DND-41 (cell line): Measurements from ENCODE around the gene SLC48A1.

Source experiments
- CTCF ChIP-seq: IDR thresholded peaks from 2 replicates; pipeline ENCODE4 v1.5.1; 2012; ENCODE audit warnings: borderline replicate concordance, low read length, moderate library complexity, mild to moderate bottlenecking; ENCODE audit not compliant: poor library complexity, severe bottlenecking; ENCODE audit errors: extremely low read depth
- EZH2 ChIP-seq: IDR thresholded peaks from 3 replicates; pipeline ENCODE4 v1.6.1; 2012; ENCODE audit warnings: borderline replicate concordance, low read depth, mild to moderate bottlenecking, moderate library complexity, low read length, inconsistent platforms; ENCODE audit not compliant: severe bottlenecking

GRCh38 chr12:47787596-47788319 lies 14.7 kb downstream of the SLC48A1 start:
- TF ChIP-seq CTCF: no peak
- TF ChIP-seq EZH2: no peak
